Gastroesophageal sphincter (tissue), 4 donors: ENCODE measurements around the gene COX7A2. TPM values are rescaled to one million over a fixed set of nuclear protein-coding genes. Genes with fewer than 3 reads are reported as not detected.
A peak's percentile ranks its signal among the peaks of the same experiment; 100 is the strongest.

Experiments used
- ATAC-seq: fragments of 150-250 bp; one replicate; pipeline ENCODE4 v1.9.1; 2016; ENCODE audit warnings: mild to moderate bottlenecking, moderate library complexity
- H3K27ac ChIP-seq, 4 donors: fragments of 200-600 bp; sonication (generic) in 3 of 4; 1 replicate in 3 of 4; 2 replicates in 1 of 4; pipeline ENCODE4 v1.5.1; 2016 to 2019
- H3K27me3 ChIP-seq: fragments of 200-600 bp; sonication (generic); one replicate; pipeline ENCODE4 v1.5.1; 2019
- H3K36me3 ChIP-seq, 2 donors: fragments of 200-600 bp; sonication (generic); one replicate each; pipeline ENCODE4 v1.5.1; 2019; ENCODE audit warnings: control low read depth in 1 of 2
- H3K4me1 ChIP-seq, 3 donors: fragments of 200-600 bp; sonication (generic); 1 replicate in 2 of 3; 2 replicates in 1 of 3; pipeline ENCODE4 v1.5.1; 2016 to 2019; ENCODE audit warnings: control low read depth in 2 of 3
- H3K4me3 ChIP-seq, 2 donors: fragments of 200-600 bp; sonication (generic); one replicate each; pipeline ENCODE4 v1.5.1; 2019; ENCODE audit warnings: mild to moderate bottlenecking in 1 of 2, moderate library complexity in 1 of 2
- H3K9me3 ChIP-seq, 3 donors: fragments of 200-600 bp; sonication (generic); one replicate each; pipeline ENCODE4 v1.5.1; 2017 to 2019; ENCODE audit warnings: control low read depth in 2 of 3
- CTCF ChIP-seq, 4 experiments: fragments of 200-600 bp in 2 of 4; fragments of 450-650 bp in 2 of 4; sonication (generic) in 1 of 4; IDR thresholded peaks; one replicate each; pipeline ENCODE4 v1.5.1; 2017 to 2019; ENCODE audit warnings: antibody characterized with exemption in 4 of 4, mild to moderate bottlenecking in 2 of 4, moderate library complexity in 2 of 4
- EP300 ChIP-seq: sonication (generic); formaldehyde crosslinking; IDR thresholded peaks from one replicate; pipeline ENCODE4 v1.6.1; 2017; ENCODE audit warnings: antibody characterized with exemption, mild to moderate bottlenecking
- POLR2A ChIP-seq, 2 donors: fragments of 450-650 bp; IDR thresholded peaks; one replicate each; pipeline ENCODE4 v1.6.1; 2017; ENCODE audit warnings: antibody characterized with exemption in 2 of 2, mild to moderate bottlenecking in 2 of 2, moderate library complexity in 1 of 2
- POLR2AphosphoS5 ChIP-seq: sonication (generic); formaldehyde crosslinking; IDR thresholded peaks from one replicate; pipeline ENCODE4 v1.6.1; 2017; ENCODE audit warnings: antibody characterized with exemption
- WGBS, 2 donors: methylation state at CpG; one replicate each; pipeline ENCODE4 v1.1.5; 2018; ENCODE audit warnings: low coverage in 1 of 2; 5-methylcytosine and 5-hydroxymethylcytosine counted together
- total RNA-seq, 4 donors: library from RNA; depleted of rRNA; stranded (reverse); fragments of >200 nt; gene quantifications; one replicate each; pipeline ENCODE4 v1.1.0, GENCODE V29; 2016

The COX7A2 gene
- total RNA-seq, 4 donors from 2014 or later = 148 to 764 (median 376) TPM

- no peaks in the 10 kb centered on the region for H3K27me3 ChIP-seq
- H3K4me1 ChIP-seq = peaks cover 0 to 2% (median 0%) of the 10 kb centered on the region in 3 donors
- no peak overlapping the region for H3K4me3 ChIP-seq
- TF ChIP-seq EP300 (no peak), CTCF (IDR thresholded peaks at IDR 0.05) (no peak), POLR2AphosphoS5 (no peak), POLR2A (IDR thresholded peaks at IDR 0.05) (no peak)
- no peak for ATAC-seq
- no peaks in the 10 kb centered on the region for H3K9me3 ChIP-seq
- no peak overlapping the region for H3K27ac ChIP-seq
- H3K36me3 ChIP-seq = peaks cover 0 to 26% of the 10 kb centered on the region in 2 donors
Observed at GRCh38 chr6:75249837-75250236, 6.2 kb upstream of the COX7A2 start.

- WGBS, 2 donors = 40 to 50% methylated on average over 2 of the region's 2 CpGs
- Histone ChIP-seq H3K27me3 (no peaks in the 10 kb centered on the region), H3K9me3 (no peaks in the 10 kb centered on the region), H3K27ac (no peak overlapping the region), H3K4me3 (no peak overlapping the region), H3K36me3 (peaks cover 0 to under 1% of the 10 kb centered on the region in 2 donors), H3K4me1 (peaks cover 0 to 28% (median 8%) of the 10 kb centered on the region in 3 donors)
- ATAC-seq = no peak
- TF ChIP-seq CTCF (IDR thresholded peaks at IDR 0.05) = no peak
- no peak for TF ChIP-seq POLR2A (IDR thresholded peaks at IDR 0.05)
- TF ChIP-seq EP300 = no peak
- TF ChIP-seq POLR2AphosphoS5 = no peak
Observed at GRCh38 chr6:75246386-75246785, 2.8 kb upstream of the COX7A2 start.

GRCh38 chr6:75244063-75244584 is 523 bp upstream of the COX7A2 start:
- TF ChIP-seq EP300 (no peak), POLR2A (IDR thresholded peaks at IDR 0.05) (no peak), CTCF (IDR thresholded peaks at IDR 0.05) (no peak), POLR2AphosphoS5 (no peak)
- Histone ChIP-seq H3K4me1 (peaks cover 0 to 37% (median 10%) of the 10 kb centered on the region in 3 donors), H3K27me3 (no peaks in the 10 kb centered on the region), H3K27ac (peak overlapping the region; percentile 86 to 96 (median 90)), H3K9me3 (no peaks in the 10 kb centered on the region), H3K4me3 (peak overlapping the region; percentile 78 to 80), H3K36me3 (peaks cover 0 to 20% of the 10 kb centered on the region in 2 donors)
- ATAC-seq = peak; percentile 24
- WGBS, 2 donors = 6 to 14% methylated on average over 12 to 15 of the region's 15 CpGs

DNA sequence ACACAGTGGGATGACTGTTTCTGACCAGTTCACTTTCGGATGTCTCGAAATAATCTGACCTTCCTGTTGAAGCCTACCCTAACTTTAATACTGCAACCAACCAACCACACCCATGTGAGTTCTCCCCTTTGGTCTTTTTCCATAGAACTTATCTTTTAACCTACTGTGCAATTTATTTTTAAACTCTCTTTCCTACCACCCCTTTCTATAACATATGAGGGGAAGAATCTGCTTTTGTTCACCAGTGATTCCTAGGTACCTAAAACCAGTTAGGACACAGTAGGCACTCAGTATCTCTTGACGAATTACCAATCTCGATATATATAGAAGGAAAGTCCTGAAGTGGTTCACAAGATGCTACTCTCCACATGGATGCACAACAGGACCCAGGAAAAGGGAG is 7.0 kb downstream of the COX7A2 start:
- TF ChIP-seq CTCF (IDR thresholded peaks at IDR 0.05) (no peak), POLR2AphosphoS5 (no peak), POLR2A (IDR thresholded peaks at IDR 0.05) (no peak), EP300 (no peak)
- Histone ChIP-seq H3K9me3 (no peaks in the 10 kb centered on the region), H3K36me3 (peaks cover 4 to 55% of the 10 kb centered on the region in 2 donors), H3K4me3 (no peak overlapping the region), H3K27me3 (no peaks in the 10 kb centered on the region), H3K27ac (no peak overlapping the region), H3K4me1 (peaks cover 0 to 23% (median 5%) of the 10 kb centered on the region in 3 donors)
- ATAC-seq = no peak
- WGBS, 2 donors = 79 to 98% methylated on average over 4 of the region's 4 CpGs

DNA sequence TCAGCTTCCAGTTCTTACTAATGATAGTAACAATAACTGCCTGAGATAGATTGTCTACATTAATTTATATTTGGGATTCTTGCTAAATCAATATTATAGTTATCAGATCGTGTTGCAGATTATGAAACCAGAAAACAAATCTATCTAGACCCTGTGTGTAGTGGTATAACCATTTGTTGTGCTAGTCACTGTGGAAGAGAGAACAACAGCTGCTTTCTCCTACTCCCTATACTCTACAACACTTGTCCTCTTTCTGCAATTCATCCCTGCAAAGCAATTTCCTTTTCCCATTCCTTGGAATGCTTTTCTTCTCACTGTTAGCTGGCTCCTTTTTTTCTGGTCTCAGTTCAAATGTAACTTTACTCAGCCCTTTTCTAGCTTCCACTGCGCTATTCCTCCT is 8.3 kb downstream of the COX7A2 start:
- Histone ChIP-seq H3K9me3 (no peaks in the 10 kb centered on the region), H3K36me3 (peaks cover 4 to 47% of the 10 kb centered on the region in 2 donors), H3K27ac (no peak overlapping the region), H3K4me1 (peaks cover 0 to 17% (median 0%) of the 10 kb centered on the region in 3 donors), H3K4me3 (no peak overlapping the region), H3K27me3 (no peaks in the 10 kb centered on the region)
- TF ChIP-seq CTCF (IDR thresholded peaks at IDR 0.05) (no peak), EP300 (no peak), POLR2A (IDR thresholded peaks at IDR 0.05) (no peak), POLR2AphosphoS5 (no peak)
- ATAC-seq = no peak
- 90% methylated on average over 2 of the region's 2 CpGs for WGBS, 2 donors
